Glutamatergic neuron (in vitro differentiated cells): ENCODE measurements around the gene SHANK1. TPM values are rescaled to one million over a fixed set of nuclear protein-coding genes. Genes with fewer than 3 reads are reported as not detected.

Experiments
- DNase-seq: peaks from one replicate; pipeline ENCODE4 v3.0.0; 2022
- H3K27ac Mint-ChIP-seq: one replicate; pipeline ENCODE4 v1.8.0; 2020; ENCODE audit warnings: mild to moderate bottlenecking, mixed read lengths, inconsistent platforms; ENCODE audit not compliant: unreplicated experiment
- H3K27me3 Mint-ChIP-seq: one replicate; pipeline ENCODE4 v1.8.0; 2020; ENCODE audit warnings: mild to moderate bottlenecking, moderate library complexity, mixed read lengths, inconsistent platforms; ENCODE audit not compliant: unreplicated experiment
- H3K36me3 Mint-ChIP-seq: one replicate; pipeline ENCODE4 v1.8.0; 2020; ENCODE audit warnings: mild to moderate bottlenecking, mixed read lengths, inconsistent platforms; ENCODE audit not compliant: unreplicated experiment
- H3K4me1 Mint-ChIP-seq: one replicate; pipeline ENCODE4 v1.8.0; 2020; ENCODE audit warnings: mild to moderate bottlenecking, low read depth, mixed read lengths, inconsistent platforms; ENCODE audit not compliant: unreplicated experiment
- H3K4me3 Mint-ChIP-seq: one replicate; pipeline ENCODE4 v1.8.0; 2020; ENCODE audit warnings: mild to moderate bottlenecking, mixed read lengths, inconsistent platforms; ENCODE audit not compliant: unreplicated experiment
- H3K9me3 Mint-ChIP-seq: one replicate; pipeline ENCODE4 v1.8.0; 2020; ENCODE audit warnings: mild to moderate bottlenecking, moderate library complexity, mixed read lengths, inconsistent platforms; ENCODE audit not compliant: unreplicated experiment
- CTCF ChIP-seq: fragments of 200-600 bp; sonication (generic); IDR thresholded peaks from one replicate; pipeline ENCODE4 v1.5.0; 2021; ENCODE audit not compliant: partially characterized antibody, unreplicated experiment
- total RNA-seq: library from RNA; stranded (reverse); fragmentation: NEBNext Ultra II Directional; extraction: Animal tissue kit (Norgen Biotek cat#: 25700); gene quantifications from one replicate; pipeline ENCODE4 v1.2.1, GENCODE V29; 2021; ENCODE audit not compliant: unreplicated experiment

Gene SHANK1
- total RNA-seq, 1 donor from 2014 or later: 19.0 TPM

GRCh38 chr19:50667177-50667758 lies 52.3 kb downstream of the SHANK1 start:
- Mint-ChIP-seq H3K36me3 (peaks cover 4% of the 10 kb centered on the region), H3K4me3 (no peak overlapping the region), H3K4me1 (no peaks in the 10 kb centered on the region), H3K27ac (no peak overlapping the region), H3K27me3 (peaks cover 20% of the 10 kb centered on the region), H3K9me3 (peaks cover 14% of the 10 kb centered on the region)
- no peak for TF ChIP-seq CTCF
- peak; percentile 47 for DNase-seq

- Mint-ChIP-seq H3K4me1 (no peaks in the 10 kb centered on the region), H3K4me3 (no peak overlapping the region), H3K27me3 (peaks cover 22% of the 10 kb centered on the region), H3K27ac (no peak overlapping the region), H3K36me3 (peaks cover 3% of the 10 kb centered on the region), H3K9me3 (peaks cover 14% of the 10 kb centered on the region)
- DNase-seq: no peak
- peak; percentile 4 for TF ChIP-seq CTCF
Measured at GRCh38 chr19:50666346-50667176, 53.0 kb downstream of the SHANK1 start.

GRCh38 chr19:50664204-50664603 lies 55.4 kb downstream of the SHANK1 start:
- peaks cover 16% of the 10 kb centered on the region for H3K27me3 Mint-ChIP-seq
- no peak overlapping the region for H3K4me3 Mint-ChIP-seq
- H3K4me1 Mint-ChIP-seq: peaks cover 9% of the 10 kb centered on the region
- H3K9me3 Mint-ChIP-seq: peaks cover 10% of the 10 kb centered on the region
- no peak overlapping the region for H3K27ac Mint-ChIP-seq
- DNase-seq: no peak
- TF ChIP-seq CTCF: no peak
- no peaks in the 10 kb centered on the region for H3K36me3 Mint-ChIP-seq

- H3K36me3 Mint-ChIP-seq: no peaks in the 10 kb centered on the region
- peaks cover 9% of the 10 kb centered on the region for H3K4me1 Mint-ChIP-seq
- H3K27ac Mint-ChIP-seq: no peak overlapping the region
- peaks cover 11% of the 10 kb centered on the region for H3K9me3 Mint-ChIP-seq
- H3K27me3 Mint-ChIP-seq: peaks cover 16% of the 10 kb centered on the region
- DNase-seq: no peak
- TF ChIP-seq CTCF: peak; percentile 31
- no peak overlapping the region for H3K4me3 Mint-ChIP-seq
Measured at GRCh38 chr19:50663482-50663790, 56.2 kb downstream of the SHANK1 start.
